Neuronal stem cell (in vitro differentiated cells): ENCODE measurements around the gene TAF13.

Experiments used
- DNase-seq: peaks from one replicate; pipeline ENCODE4 v3.0.0-alpha.2; 2013; ENCODE audit warnings: low spot score
- H2AFZ ChIP-seq: one replicate; pipeline ENCODE4 v1.6.1; 2013; ENCODE audit warnings: mild to moderate bottlenecking, low read length, inconsistent platforms
- H2AK5ac ChIP-seq: 2 replicates; pipeline ENCODE4 v1.6.1; 2013; ENCODE audit warnings: low read depth, mild to moderate bottlenecking, inconsistent platforms, low read length, moderate library complexity, mixed read lengths
- H2BK120ac ChIP-seq: 2 replicates; pipeline ENCODE4 v1.6.1; 2013; ENCODE audit warnings: low read depth, mild to moderate bottlenecking, inconsistent platforms, low read length, moderate library complexity, mixed read lengths
- H2BK12ac ChIP-seq: one replicate; pipeline ENCODE4 v1.6.1; 2013; ENCODE audit warnings: low read length, inconsistent platforms
- H2BK15ac ChIP-seq: 2 replicates; pipeline ENCODE4 v1.6.1; 2013; ENCODE audit warnings: mild to moderate bottlenecking, low read length, inconsistent platforms, mixed read lengths
- H2BK5ac ChIP-seq: one replicate; pipeline ENCODE4 v1.6.1; 2013; ENCODE audit warnings: inconsistent platforms, mild to moderate bottlenecking, low read length, moderate library complexity
- H3K14ac ChIP-seq: one replicate; pipeline ENCODE4 v1.6.1; 2013; ENCODE audit warnings: low read length, inconsistent platforms
- H3K18ac ChIP-seq: 2 replicates; pipeline ENCODE4 v1.6.1; 2013; ENCODE audit warnings: low read length, inconsistent platforms
- H3K23ac ChIP-seq: 2 replicates; pipeline ENCODE4 v1.6.1; 2013; ENCODE audit warnings: low read depth, mild to moderate bottlenecking, mixed read lengths, low read length, inconsistent platforms; ENCODE audit not compliant: poor library complexity
- H3K27ac ChIP-seq: replicated peaks from 3 replicates; pipeline ENCODE4 v1.5.1; 2013; ENCODE audit warnings: low read length, inconsistent platforms
- H3K27me3 ChIP-seq, 3 experiments: 2 replicates each; pipeline ENCODE4 v1.6.1; 2013; ENCODE audit warnings: low read length in 3 of 3, mild to moderate bottlenecking in 2 of 3, inconsistent platforms in 1 of 3, low read depth in 1 of 3, mixed read lengths in 1 of 3, moderate library complexity in 1 of 3; ENCODE audit not compliant: control insufficient read depth in 3 of 3, insufficient read depth in 3 of 3
- H3K36me3 ChIP-seq, 2 donors: replicated peaks in 1 of 2; 2 replicates each; pipeline ENCODE4 v1.6.1; 2013; ENCODE audit warnings: low read length in 2 of 2; ENCODE audit not compliant: control insufficient read depth in 2 of 2, insufficient read depth in 2 of 2
- H3K4ac ChIP-seq: 2 replicates; pipeline ENCODE4 v1.6.1; 2013; ENCODE audit warnings: inconsistent platforms, mild to moderate bottlenecking, low read length, moderate library complexity
- H3K4me1 ChIP-seq, 2 donors: 1 replicate in 1 of 2; 2 replicates in 1 of 2; pipeline ENCODE4 v1.6.1; 2013; ENCODE audit warnings: low read length in 2 of 2, low read depth in 1 of 2; ENCODE audit not compliant: control insufficient read depth in 2 of 2, insufficient read depth in 1 of 2
- H3K4me2 ChIP-seq: one replicate; pipeline ENCODE4 v1.6.1; 2013; ENCODE audit warnings: mild to moderate bottlenecking, low read length, inconsistent platforms; ENCODE audit not compliant: insufficient read depth, poor library complexity, severe bottlenecking
- H3K4me3 ChIP-seq, 2 donors: 2 replicates each; pipeline ENCODE4 v1.5.1; 2013; ENCODE audit warnings: low read length in 2 of 2, mild to moderate bottlenecking in 2 of 2, inconsistent platforms in 1 of 2, moderate library complexity in 1 of 2
- H3K79me1 ChIP-seq: one replicate; pipeline ENCODE4 v1.6.1; 2013; ENCODE audit warnings: low read depth, mild to moderate bottlenecking, inconsistent platforms, low read length, moderate library complexity
- H3K9ac ChIP-seq: one replicate; pipeline ENCODE4 v1.6.1; 2013; ENCODE audit warnings: mild to moderate bottlenecking, low read depth, low read length, inconsistent platforms; ENCODE audit not compliant: poor library complexity
- H3K9me3 ChIP-seq, 2 donors: replicated peaks in 1 of 2; 2 replicates each; pipeline versions ENCODE3 to v1.6.1; 2013; ENCODE audit warnings: low read length in 2 of 2, mild to moderate bottlenecking in 2 of 2, inconsistent platforms in 1 of 2, low read depth in 1 of 2, mixed read lengths in 1 of 2, moderate library complexity in 1 of 2; ENCODE audit not compliant: control insufficient read depth in 2 of 2, insufficient read depth in 1 of 2
- H4K8ac ChIP-seq: one replicate; pipeline ENCODE4 v1.6.1; 2013; ENCODE audit warnings: low read depth, mild to moderate bottlenecking, inconsistent platforms, low read length, moderate library complexity
- H4K91ac ChIP-seq: one replicate; pipeline ENCODE4 v1.6.1; 2013; ENCODE audit warnings: low read length, low read depth, mild to moderate bottlenecking, inconsistent platforms; ENCODE audit not compliant: poor library complexity
- WGBS, 2 donors: extraction: QIAGEN DNeasy Blood & Tissue Kit; methylation state at CpG; one replicate each; pipeline ENCODE4 v1.1.7; 2013; ENCODE audit warnings: missing lambda C conversion rate in 2 of 2, mixed read lengths in 1 of 2; ENCODE audit not compliant: insufficient read length in 2 of 2, insufficient replicate concordance in 1 of 2; ENCODE audit errors: extremely low coverage in 2 of 2; 5-methylcytosine and 5-hydroxymethylcytosine counted together

The TAF13 gene

DNA sequence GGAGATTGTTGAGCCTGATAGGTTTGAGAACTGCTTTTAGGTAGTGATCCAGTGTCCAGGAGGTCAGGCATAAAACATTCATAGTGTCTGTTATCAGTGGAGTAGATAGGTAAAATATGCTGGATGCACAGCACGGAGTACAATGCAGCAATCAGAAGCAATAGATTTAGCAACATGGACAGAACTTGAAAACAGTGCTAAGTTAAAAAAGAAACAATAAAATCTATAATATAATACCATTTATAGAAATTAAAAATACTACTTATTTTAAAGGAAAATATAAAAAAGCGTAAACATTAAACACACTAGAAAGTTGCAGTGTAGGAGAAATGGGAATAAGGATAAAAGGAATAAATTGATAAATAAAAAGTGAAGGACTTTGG, 3.4 kb upstream of the TAF13 start:
- Histone ChIP-seq H3K4ac (no peak overlapping the region), H4K91ac (no peak overlapping the region), H2AFZ (no peak overlapping the region), H2AK5ac (no peak overlapping the region), H3K4me1 (peaks cover 0 to 14% of the 10 kb centered on the region in 2 donors), H3K14ac (no peak overlapping the region), H3K79me1 (no peaks in the 10 kb centered on the region), H2BK12ac (no peak overlapping the region), H3K36me3 (no peaks in the 10 kb centered on the region), H2BK120ac (no peak overlapping the region), H3K4me2 (no peak overlapping the region), H3K18ac (no peak overlapping the region), H3K4me3 (no peak overlapping the region), H2BK5ac (no peak overlapping the region), H3K27me3 (no peaks in the 10 kb centered on the region), H3K23ac (no peak overlapping the region), H3K27ac (no peak overlapping the region), H3K9ac (no peak overlapping the region), H2BK15ac (no peak overlapping the region), H4K8ac (no peak overlapping the region), H3K9me3 (no peaks in the 10 kb centered on the region)
- 100% methylated on average over 1 of the region's 2 CpGs; no CpG with 5 or more reads in 1 of the 2 donors for WGBS, 2 donors
- DNase-seq, result no peak

DNA sequence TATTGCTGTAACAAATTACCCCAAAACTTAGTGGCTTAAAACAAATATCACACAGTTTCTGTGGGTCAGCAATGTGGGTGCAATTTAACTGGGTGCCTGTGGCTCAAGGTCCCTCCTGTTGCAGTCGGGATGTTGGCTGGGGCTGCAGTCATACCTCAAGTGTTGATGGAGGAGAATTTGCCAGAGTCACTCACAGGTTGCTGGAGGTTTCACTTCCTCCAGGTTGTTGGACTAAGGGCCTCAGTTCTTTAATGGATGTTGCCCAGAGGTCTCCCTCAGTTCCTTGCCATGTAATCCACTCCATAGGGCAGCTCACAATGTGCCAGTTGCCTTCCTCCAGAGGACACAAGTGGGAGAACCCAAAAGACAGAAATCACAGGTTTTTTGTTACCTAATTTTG, 2.5 kb upstream of the TAF13 start:
- no peak overlapping the region for H4K8ac ChIP-seq
- H3K23ac ChIP-seq, result no peak overlapping the region
- no peak overlapping the region for H3K9ac ChIP-seq

DNA sequence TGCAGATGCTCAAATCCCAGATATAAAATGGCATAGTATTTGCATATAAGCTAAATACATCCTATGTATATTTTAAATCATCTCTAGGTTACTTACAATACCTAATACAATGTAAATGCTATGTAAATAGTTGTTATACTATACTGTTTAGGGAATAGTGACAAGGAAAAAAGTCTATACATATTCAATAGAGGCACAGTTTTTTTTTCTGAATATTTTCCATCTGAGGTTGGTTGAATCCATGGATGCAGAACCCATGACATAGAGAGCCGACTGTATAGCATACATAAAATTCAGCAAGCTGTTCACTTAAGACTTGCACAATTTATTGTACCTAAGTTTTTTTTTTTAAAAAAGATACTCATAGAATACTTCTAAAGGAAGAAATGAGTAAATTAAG, 6.5 kb downstream of the TAF13 start:
- Histone ChIP-seq H3K4me2 (no peak overlapping the region), H2BK120ac (no peak overlapping the region), H4K91ac (no peak overlapping the region), H3K4me1 (no peaks in the 10 kb centered on the region), H2BK5ac (no peak overlapping the region), H3K14ac (no peak overlapping the region), H4K8ac (no peak overlapping the region), H3K27me3 (no peaks in the 10 kb centered on the region), H3K4me3 (no peak overlapping the region), H3K27ac (no peak overlapping the region), H3K36me3 (peaks cover 2 to 39% of the 10 kb centered on the region in 2 donors), H3K4ac (no peak overlapping the region), H3K9ac (no peak overlapping the region), H3K9me3 (no peaks in the 10 kb centered on the region), H2BK15ac (no peak overlapping the region), H3K79me1 (peaks cover 5% of the 10 kb centered on the region), H2BK12ac (no peak overlapping the region), H2AK5ac (no peak overlapping the region), H3K23ac (no peak overlapping the region), H2AFZ (no peak overlapping the region), H3K18ac (no peak overlapping the region)
- no CpG with 5 or more reads among the region's 1 CpG for WGBS, 2 donors
- no peak for DNase-seq

More for the DNA sequence above, 2.5 kb upstream of the TAF13 start:
- no peak for DNase-seq
- Histone ChIP-seq H3K79me1 (peaks cover 3% of the 10 kb centered on the region), H3K4ac (no peak overlapping the region), H3K27me3 (no peaks in the 10 kb centered on the region), H2AK5ac (no peak overlapping the region), H2BK120ac (no peak overlapping the region), H2BK5ac (no peak overlapping the region), H2BK15ac (no peak overlapping the region), H2AFZ (peak overlapping the region; percentile 57), H3K36me3 (no peaks in the 10 kb centered on the region), H3K27ac (no peak overlapping the region), H3K4me1 (peaks cover 0 to 5% of the 10 kb centered on the region in 2 donors), H3K18ac (no peak overlapping the region), H3K9me3 (no peaks in the 10 kb centered on the region), H2BK12ac (no peak overlapping the region), H4K91ac (no peak overlapping the region), H3K4me3 (no peak overlapping the region), H3K14ac (no peak overlapping the region), H3K4me2 (no peak overlapping the region)
- WGBS, 2 donors, result no CpG with 5 or more reads among the region's 1 CpG

DNA sequence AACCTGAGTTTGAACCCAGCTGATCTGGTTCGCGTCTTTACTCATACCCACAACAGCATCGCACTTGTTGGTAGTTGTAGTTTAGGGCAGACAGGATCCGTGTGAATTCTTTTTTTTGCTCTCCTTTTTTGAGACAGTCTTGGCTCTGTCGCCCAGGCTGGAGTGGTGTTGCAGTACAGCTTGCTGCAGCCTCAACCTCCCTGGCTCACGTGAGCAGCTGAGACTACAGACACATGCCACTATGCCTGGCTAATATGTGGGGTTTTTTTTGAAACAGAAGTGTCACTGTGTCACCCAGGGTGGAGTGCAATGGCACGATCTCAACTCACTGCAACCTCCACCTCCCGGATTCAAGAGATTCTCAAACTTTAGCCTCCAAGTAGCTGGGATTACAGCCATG, 7.9 kb downstream of the TAF13 start:
- no peak for DNase-seq
- Histone ChIP-seq H2BK15ac (no peak overlapping the region), H2BK120ac (no peak overlapping the region), H3K79me1 (peaks cover 2% of the 10 kb centered on the region), H3K14ac (no peak overlapping the region), H4K8ac (no peak overlapping the region), H3K9ac (no peak overlapping the region), H3K18ac (no peak overlapping the region), H3K27me3 (no peaks in the 10 kb centered on the region), H3K4me2 (no peak overlapping the region), H4K91ac (no peak overlapping the region), H3K4ac (no peak overlapping the region), H3K4me3 (no peak overlapping the region), H3K23ac (no peak overlapping the region), H3K9me3 (no peaks in the 10 kb centered on the region), H3K36me3 (peaks cover 2 to 47% of the 10 kb centered on the region in 2 donors), H3K27ac (no peak overlapping the region), H2AK5ac (no peak overlapping the region), H2BK12ac (no peak overlapping the region), H2AFZ (no peak overlapping the region), H2BK5ac (no peak overlapping the region), H3K4me1 (no peaks in the 10 kb centered on the region)
- WGBS, 2 donors, result no CpG with 5 or more reads among the region's 8 CpGs
